ENCODE data around the gene PPP4R3B. TPM values are rescaled to one million over a fixed set of nuclear protein-coding genes. Genes with fewer than 3 reads are reported as not detected.
A peak's percentile ranks its signal among the peaks of the same experiment; 100 is the strongest.

The PPP4R3B gene
- total and polyA plus RNA-seq, 2 of the 13 experiments (the other 11 are each of a cell fraction or from before 2014, with no cell fraction given) = 24.2 to 53.0 TPM

DNA sequence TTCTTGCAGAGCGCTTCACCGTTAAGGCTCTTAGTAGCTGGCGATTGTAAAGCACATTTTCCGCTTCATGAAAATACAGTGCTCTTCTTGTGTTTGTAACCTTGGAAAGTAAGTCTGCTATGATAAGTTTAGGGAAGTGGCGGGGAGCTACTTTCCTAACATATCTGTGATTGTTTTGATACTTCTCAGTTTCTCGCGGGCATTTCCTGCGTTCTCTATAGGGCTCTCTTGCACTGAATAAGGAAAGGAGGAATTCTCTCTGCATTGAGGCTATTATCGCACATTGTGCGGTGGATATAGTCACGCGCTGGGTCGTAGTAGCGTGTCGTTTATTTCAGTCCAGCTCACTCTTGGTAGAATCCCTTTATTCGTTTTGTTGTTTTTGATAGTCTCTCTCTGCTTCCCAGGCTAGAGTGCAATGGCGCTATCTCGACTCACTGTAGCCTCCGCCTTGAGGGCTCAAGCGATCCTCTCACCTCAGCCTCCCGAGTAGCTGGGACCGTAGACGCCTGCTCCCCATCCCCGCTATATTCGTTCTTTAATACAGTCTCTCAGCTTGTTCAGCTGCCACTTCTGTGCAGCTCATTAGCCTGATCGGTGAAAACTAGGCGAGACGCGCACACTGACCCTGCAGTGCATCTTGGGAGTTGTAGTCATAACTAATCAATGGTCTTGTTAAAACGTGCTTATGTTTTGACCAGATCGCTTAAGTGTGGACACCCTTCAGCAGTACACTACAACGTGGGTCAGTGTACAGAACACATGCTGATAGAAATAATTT is 1.0 kb upstream of the PPP4R3B start (continued):
- TF ChIP-seq, protein P1, sequence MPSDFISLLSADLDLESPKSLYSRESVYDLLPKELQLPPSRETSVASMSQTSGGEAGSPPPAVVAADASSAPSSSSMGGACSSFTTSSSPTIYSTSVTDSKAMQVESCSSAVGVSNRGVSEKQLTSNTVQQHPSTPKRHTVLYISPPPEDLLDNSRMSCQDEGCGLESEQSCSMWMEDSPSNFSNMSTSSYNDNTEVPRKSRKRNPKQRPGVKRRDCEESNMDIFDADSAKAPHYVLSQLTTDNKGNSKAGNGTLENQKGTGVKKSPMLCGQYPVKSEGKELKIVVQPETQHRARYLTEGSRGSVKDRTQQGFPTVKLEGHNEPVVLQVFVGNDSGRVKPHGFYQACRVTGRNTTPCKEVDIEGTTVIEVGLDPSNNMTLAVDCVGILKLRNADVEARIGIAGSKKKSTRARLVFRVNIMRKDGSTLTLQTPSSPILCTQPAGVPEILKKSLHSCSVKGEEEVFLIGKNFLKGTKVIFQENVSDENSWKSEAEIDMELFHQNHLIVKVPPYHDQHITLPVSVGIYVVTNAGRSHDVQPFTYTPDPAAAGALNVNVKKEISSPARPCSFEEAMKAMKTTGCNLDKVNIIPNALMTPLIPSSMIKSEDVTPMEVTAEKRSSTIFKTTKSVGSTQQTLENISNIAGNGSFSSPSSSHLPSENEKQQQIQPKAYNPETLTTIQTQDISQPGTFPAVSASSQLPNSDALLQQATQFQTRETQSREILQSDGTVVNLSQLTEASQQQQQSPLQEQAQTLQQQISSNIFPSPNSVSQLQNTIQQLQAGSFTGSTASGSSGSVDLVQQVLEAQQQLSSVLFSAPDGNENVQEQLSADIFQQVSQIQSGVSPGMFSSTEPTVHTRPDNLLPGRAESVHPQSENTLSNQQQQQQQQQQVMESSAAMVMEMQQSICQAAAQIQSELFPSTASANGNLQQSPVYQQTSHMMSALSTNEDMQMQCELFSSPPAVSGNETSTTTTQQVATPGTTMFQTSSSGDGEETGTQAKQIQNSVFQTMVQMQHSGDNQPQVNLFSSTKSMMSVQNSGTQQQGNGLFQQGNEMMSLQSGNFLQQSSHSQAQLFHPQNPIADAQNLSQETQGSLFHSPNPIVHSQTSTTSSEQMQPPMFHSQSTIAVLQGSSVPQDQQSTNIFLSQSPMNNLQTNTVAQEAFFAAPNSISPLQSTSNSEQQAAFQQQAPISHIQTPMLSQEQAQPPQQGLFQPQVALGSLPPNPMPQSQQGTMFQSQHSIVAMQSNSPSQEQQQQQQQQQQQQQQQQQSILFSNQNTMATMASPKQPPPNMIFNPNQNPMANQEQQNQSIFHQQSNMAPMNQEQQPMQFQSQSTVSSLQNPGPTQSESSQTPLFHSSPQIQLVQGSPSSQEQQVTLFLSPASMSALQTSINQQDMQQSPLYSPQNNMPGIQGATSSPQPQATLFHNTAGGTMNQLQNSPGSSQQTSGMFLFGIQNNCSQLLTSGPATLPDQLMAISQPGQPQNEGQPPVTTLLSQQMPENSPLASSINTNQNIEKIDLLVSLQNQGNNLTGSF (CRISPR knock-in tag; IDR thresholded peaks at IDR 0.05) = no peak
- TF ChIP-seq ZNF841 (CRISPR knock-in tag; IDR thresholded peaks at IDR 0.05; ENCODE audit: borderline replicate concordance) (no peak), ZNF83 (CRISPR knock-in tag; IDR thresholded peaks at IDR 0.05; ENCODE audit: borderline replicate concordance) (no peak), ZNF607 (CRISPR knock-in tag; IDR thresholded peaks at IDR 0.05; ENCODE audit: borderline replicate concordance) (no peak), ZNF552 (CRISPR knock-in tag; IDR thresholded peaks at IDR 0.05; ENCODE audit: borderline replicate concordance) (no peak; the same call in 1 of the 2 replicates), CAMTA2 (CRISPR knock-in tag; IDR thresholded peaks at IDR 0.05; ENCODE audit: borderline replicate concordance) (no peak), ARHGAP35 (CRISPR knock-in tag; IDR thresholded peaks at IDR 0.05; ENCODE audit: borderline replicate concordance) (no peak), SALL1 (CRISPR knock-in tag; IDR thresholded peaks at IDR 0.05) (peak; percentile 64; the same call in 1 of the 2 replicates), CBX2 (IDR thresholded peaks at IDR 0.05; ENCODE audit: low read depth, low read length) (no peak), CBX2 (CRISPR knock-in tag; IDR thresholded peaks at IDR 0.05; ENCODE audit: low read depth) (no peak), BORCS8-MEF2B (CRISPR knock-in tag; IDR thresholded peaks at IDR 0.05) (no peak), KAT8 (CRISPR knock-in tag; IDR thresholded peaks at IDR 0.05) (peak; percentile 75; the same call in 1 of the 2 replicates), ZNF749 (CRISPR knock-in tag; IDR thresholded peaks at IDR 0.05; ENCODE audit: borderline replicate concordance) (no peak; the same call in 1 of the 2 replicates)
- TF ChIP-seq, protein P2, sequence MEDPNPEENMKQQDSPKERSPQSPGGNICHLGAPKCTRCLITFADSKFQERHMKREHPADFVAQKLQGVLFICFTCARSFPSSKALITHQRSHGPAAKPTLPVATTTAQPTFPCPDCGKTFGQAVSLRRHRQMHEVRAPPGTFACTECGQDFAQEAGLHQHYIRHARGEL (CRISPR knock-in tag; IDR thresholded peaks at IDR 0.05) = no peak
- TF ChIP-seq, protein P3, sequence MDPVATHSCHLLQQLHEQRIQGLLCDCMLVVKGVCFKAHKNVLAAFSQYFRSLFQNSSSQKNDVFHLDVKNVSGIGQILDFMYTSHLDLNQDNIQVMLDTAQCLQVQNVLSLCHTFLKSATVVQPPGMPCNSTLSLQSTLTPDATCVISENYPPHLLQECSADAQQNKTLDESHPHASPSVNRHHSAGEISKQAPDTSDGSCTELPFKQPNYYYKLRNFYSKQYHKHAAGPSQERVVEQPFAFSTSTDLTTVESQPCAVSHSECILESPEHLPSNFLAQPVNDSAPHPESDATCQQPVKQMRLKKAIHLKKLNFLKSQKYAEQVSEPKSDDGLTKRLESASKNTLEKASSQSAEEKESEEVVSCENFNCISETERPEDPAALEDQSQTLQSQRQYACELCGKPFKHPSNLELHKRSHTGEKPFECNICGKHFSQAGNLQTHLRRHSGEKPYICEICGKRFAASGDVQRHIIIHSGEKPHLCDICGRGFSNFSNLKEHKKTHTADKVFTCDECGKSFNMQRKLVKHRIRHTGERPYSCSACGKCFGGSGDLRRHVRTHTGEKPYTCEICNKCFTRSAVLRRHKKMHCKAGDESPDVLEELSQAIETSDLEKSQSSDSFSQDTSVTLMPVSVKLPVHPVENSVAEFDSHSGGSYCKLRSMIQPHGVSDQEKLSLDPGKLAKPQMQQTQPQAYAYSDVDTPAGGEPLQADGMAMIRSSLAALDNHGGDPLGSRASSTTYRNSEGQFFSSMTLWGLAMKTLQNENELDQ (CRISPR knock-in tag; IDR thresholded peaks at IDR 0.05; ENCODE audit: borderline replicate concordance) = no peak
- TF ChIP-seq, protein P4, sequence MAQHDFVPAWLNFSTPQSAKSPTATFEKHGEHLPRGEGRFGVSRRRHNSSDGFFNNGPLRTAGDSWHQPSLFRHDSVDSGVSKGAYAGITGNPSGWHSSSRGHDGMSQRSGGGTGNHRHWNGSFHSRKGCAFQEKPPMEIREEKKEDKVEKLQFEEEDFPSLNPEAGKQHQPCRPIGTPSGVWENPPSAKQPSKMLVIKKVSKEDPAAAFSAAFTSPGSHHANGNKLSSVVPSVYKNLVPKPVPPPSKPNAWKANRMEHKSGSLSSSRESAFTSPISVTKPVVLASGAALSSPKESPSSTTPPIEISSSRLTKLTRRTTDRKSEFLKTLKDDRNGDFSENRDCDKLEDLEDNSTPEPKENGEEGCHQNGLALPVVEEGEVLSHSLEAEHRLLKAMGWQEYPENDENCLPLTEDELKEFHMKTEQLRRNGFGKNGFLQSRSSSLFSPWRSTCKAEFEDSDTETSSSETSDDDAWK (CRISPR knock-in tag; IDR thresholded peaks at IDR 0.05) = no peak
- TF ChIP-seq, protein P5, sequence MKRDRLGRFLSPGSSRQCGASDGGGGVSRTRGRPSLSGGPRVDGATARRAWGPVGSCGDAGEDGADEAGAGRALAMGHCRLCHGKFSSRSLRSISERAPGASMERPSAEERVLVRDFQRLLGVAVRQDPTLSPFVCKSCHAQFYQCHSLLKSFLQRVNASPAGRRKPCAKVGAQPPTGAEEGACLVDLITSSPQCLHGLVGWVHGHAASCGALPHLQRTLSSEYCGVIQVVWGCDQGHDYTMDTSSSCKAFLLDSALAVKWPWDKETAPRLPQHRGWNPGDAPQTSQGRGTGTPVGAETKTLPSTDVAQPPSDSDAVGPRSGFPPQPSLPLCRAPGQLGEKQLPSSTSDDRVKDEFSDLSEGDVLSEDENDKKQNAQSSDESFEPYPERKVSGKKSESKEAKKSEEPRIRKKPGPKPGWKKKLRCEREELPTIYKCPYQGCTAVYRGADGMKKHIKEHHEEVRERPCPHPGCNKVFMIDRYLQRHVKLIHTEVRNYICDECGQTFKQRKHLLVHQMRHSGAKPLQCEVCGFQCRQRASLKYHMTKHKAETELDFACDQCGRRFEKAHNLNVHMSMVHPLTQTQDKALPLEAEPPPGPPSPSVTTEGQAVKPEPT (CRISPR knock-in tag; IDR thresholded peaks at IDR 0.05; ENCODE audit: low read depth) = no peak
